MCF 10A (cell line): ENCODE results near the gene CEP128. TPM values are rescaled to one million over a fixed set of nuclear protein-coding genes. Genes with fewer than 3 reads are reported as not detected.

Experiments used
- BruUV-seq: library from RNA; stranded (reverse); fragments of 400-500 nt; replicated peaks from 2 replicates; lab custom pipeline; 2021; lab: Mats Ljungman, UMichigan
- CTCF ChIA-PET: fragments of 300-600 bp; sonication (Branson Sonifier 250); formaldehyde crosslinking; extraction: SDS; loops from one replicate; lab custom pipeline; 2021; ENCODE audit warnings: antibody characterized with exemption, inconsistent platforms; lab: Yijun Ruan, JAX
- POLR2A ChIA-PET: fragments of 300-600, 350-650 bp; sonication (Branson Sonifier 250); formaldehyde crosslinking; extraction: SDS; loops from one replicate; lab custom pipeline; 2020; ENCODE audit warnings: antibody characterized with exemption, inconsistent platforms; lab: Yijun Ruan, JAX
- DNase-seq: peaks from one replicate; pipeline ENCODE4 v3.0.0-alpha.2; 2018; ENCODE audit not compliant: unreplicated experiment
- H3K27ac Mint-ChIP-seq: one replicate; pipeline ENCODE4 v1.8.0; 2022; ENCODE audit warnings: mild to moderate bottlenecking, low read depth, mixed read lengths; ENCODE audit not compliant: unreplicated experiment
- H3K27me3 Mint-ChIP-seq: one replicate; pipeline ENCODE4 v1.8.0; 2022; ENCODE audit warnings: mixed read lengths; ENCODE audit not compliant: insufficient read depth, unreplicated experiment
- H3K36me3 Mint-ChIP-seq: one replicate; pipeline ENCODE4 v1.8.0; 2022; ENCODE audit warnings: mild to moderate bottlenecking, moderate library complexity, mixed read lengths; ENCODE audit not compliant: insufficient read depth, unreplicated experiment
- H3K4me1 Mint-ChIP-seq: one replicate; pipeline ENCODE4 v1.8.0; 2022; ENCODE audit warnings: mixed read lengths; ENCODE audit not compliant: insufficient read depth, unreplicated experiment
- H3K4me3 Mint-ChIP-seq: one replicate; pipeline ENCODE4 v1.8.0; 2022; ENCODE audit warnings: mild to moderate bottlenecking, moderate library complexity, mixed read lengths; ENCODE audit not compliant: unreplicated experiment
- H3K9me3 Mint-ChIP-seq: one replicate; pipeline ENCODE4 v1.8.0; 2022; ENCODE audit warnings: mixed read lengths; ENCODE audit not compliant: unreplicated experiment
- intact Hi-C: fragments of 100-400 bp; cut with micrococcal nuclease; formaldehyde crosslinking; loops from 2 replicates; pipeline ENCODE4 v1.14.1; 2022
- total RNA-seq: library from RNA; stranded (reverse); gene quantifications from 2 replicates; pipeline ENCODE4 v1.2.3, GENCODE V29; 2022
- TF ChIP-seq, protein P1 (sequence below): fragments of 200-600 bp; IDR thresholded peaks from one replicate; pipeline ENCODE4 v1.8.0; 2022; ENCODE audit warnings: antibody characterized with exemption, mild to moderate bottlenecking; ENCODE audit not compliant: unreplicated experiment

CEP128 gene
- total RNA-seq, 1 experiment from 2014 or later = 12.5 TPM

DNA sequence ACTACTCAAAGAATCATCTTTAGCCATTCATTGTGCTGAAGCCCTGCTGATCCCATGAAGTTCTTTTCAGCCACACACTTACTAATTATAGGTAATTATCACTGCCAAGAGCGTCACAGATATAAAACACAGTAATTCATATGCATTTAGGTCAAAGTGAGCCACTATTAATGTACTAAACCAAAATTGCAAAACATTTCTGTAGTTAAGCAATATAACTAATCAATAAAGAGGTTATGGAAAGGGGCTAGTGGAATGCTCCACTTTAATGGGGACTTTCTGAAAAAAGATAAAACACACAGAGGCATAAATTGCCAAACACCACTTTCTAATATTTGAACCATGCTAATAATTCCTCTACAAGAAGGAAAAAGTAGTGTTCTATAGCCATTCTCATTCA lies 6.8 kb upstream of the CEP128 start:
- Mint-ChIP-seq H3K27me3 (peaks cover 45% of the 10 kb centered on the region), H3K9me3 (no peaks in the 10 kb centered on the region), H3K4me1 (no peaks in the 10 kb centered on the region), H3K4me3 (no peak overlapping the region), H3K27ac (no peak overlapping the region), H3K36me3 (no peaks in the 10 kb centered on the region)
- intact Hi-C loops = no loop called here
- no peak for DNase-seq
- TF ChIP-seq, protein P1, sequence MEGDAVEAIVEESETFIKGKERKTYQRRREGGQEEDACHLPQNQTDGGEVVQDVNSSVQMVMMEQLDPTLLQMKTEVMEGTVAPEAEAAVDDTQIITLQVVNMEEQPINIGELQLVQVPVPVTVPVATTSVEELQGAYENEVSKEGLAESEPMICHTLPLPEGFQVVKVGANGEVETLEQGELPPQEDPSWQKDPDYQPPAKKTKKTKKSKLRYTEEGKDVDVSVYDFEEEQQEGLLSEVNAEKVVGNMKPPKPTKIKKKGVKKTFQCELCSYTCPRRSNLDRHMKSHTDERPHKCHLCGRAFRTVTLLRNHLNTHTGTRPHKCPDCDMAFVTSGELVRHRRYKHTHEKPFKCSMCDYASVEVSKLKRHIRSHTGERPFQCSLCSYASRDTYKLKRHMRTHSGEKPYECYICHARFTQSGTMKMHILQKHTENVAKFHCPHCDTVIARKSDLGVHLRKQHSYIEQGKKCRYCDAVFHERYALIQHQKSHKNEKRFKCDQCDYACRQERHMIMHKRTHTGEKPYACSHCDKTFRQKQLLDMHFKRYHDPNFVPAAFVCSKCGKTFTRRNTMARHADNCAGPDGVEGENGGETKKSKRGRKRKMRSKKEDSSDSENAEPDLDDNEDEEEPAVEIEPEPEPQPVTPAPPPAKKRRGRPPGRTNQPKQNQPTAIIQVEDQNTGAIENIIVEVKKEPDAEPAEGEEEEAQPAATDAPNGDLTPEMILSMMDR = no peak
- no TSS peak for BruUV-seq
- ChIA-PET POLR2A (no interaction called here), CTCF (interaction anchor here (0.6 kb wide), 1 partner anchor 36 kb away, joined by 3 read pairs; no protein-coding TSS in a partner anchor)

DNA sequence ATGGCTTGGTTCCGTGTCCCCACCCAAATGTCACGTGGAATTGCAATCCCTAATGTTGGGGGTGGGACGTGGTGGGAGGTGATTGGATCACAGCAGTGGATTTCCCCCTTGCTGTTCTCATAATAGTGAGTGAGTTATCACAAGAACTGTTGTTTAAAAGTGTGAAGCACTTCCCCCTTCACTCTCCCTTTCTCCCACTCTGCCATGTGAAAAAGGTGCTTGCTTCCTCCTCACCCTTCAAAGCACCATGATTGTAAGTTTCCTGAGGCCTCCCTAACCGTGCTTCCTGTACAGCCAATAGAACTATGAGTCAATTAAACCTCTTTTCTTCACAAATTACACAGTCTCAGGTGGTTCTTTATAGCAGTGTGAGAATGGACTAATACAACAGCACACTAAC lies 5.3 kb upstream of the CEP128 start:
- BruUV-seq = no TSS peak
- no peak for DNase-seq

DNA sequence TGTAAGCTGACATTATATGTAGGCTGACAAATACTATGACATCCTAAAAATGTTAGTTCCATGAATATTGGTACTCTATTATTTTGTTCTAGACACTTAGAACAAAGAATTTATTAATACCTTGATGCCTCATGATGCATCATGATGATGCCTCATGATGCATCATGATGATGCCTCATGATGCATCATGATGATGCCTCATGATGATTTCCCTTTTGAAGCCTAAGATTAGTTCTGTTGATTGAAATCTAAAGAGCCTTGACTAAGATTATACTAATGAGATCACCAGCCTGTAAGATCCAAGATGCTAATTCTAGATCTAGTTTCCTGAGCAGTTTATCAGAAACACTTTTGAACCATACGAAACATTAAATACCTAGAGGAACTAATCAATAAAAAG lies 4.6 kb upstream of the CEP128 start:
- BruUV-seq = no TSS peak
- TF ChIP-seq, protein P1 = no peak
- no peak overlapping the region for H3K4me3 Mint-ChIP-seq
- POLR2A ChIA-PET = no interaction called here
- DNase-seq = no peak
- no peaks in the 10 kb centered on the region for H3K36me3 Mint-ChIP-seq
- intact Hi-C loops = no loop called here
- peaks cover 13% of the 10 kb centered on the region for H3K4me1 Mint-ChIP-seq
- CTCF ChIA-PET = interaction anchor here (0.9 to 1.5 kb wide), 2 partner anchors 9 to 41 kb away, joined by 3 to 5 read pairs; partner anchors contain the start of gene TSHR
- peaks cover 27% of the 10 kb centered on the region for H3K27me3 Mint-ChIP-seq
- H3K27ac Mint-ChIP-seq = no peak overlapping the region
- no peaks in the 10 kb centered on the region for H3K9me3 Mint-ChIP-seq

More for the DNA sequence above, 5.3 kb upstream of the CEP128 start:
- peaks cover 33% of the 10 kb centered on the region for H3K27me3 Mint-ChIP-seq
- intact Hi-C loops = no loop called here
- no peak overlapping the region for H3K4me3 Mint-ChIP-seq
- H3K27ac Mint-ChIP-seq = no peak overlapping the region
- H3K9me3 Mint-ChIP-seq = no peaks in the 10 kb centered on the region
- POLR2A ChIA-PET = interaction anchor here (0.5 kb wide), 1 partner anchor 437 kb away, joined by 3 read pairs; no protein-coding TSS in a partner anchor
- CTCF ChIA-PET = interaction anchor here (0.9 to 1.5 kb wide), 3 partner anchors 8 to 225 kb away, joined by 3 to 5 read pairs (median 4); partner anchors contain the start of gene TSHR
- TF ChIP-seq, protein P1 = no peak
- H3K4me1 Mint-ChIP-seq = peaks cover 11% of the 10 kb centered on the region
- H3K36me3 Mint-ChIP-seq = no peaks in the 10 kb centered on the region

DNA sequence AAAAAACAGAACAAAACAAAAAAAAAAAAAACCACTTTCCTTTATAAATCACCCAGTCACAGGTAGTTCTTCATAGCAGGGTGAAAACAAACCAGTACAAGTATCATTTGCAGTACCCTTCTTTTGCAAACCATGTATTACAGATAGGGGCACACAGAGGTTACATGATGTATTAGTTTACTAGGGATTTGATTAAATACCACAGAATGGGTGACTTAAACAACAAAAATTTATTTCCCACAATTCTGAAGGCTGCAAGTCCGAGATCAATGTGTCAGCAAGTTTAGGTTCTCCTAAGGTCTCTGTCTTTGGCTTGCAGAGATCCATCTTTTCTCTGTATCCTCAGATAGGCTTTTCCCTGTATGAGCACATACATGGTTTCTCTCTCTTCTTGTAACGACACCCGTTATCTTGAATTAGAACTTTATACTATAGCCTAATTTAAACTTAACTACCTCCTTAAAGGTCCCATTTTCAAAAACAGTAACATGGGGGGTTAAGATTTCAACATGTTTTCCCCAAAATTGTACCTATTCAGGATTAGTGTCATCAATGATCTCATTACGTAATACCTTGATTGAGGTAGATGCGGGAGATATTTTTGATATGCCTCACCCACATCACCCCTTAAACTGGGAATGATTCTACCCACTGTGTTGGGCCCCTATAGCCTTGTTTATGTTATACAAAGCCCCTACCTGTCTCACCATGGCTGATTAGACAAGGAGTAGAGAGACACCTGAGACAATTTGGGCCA lies 3.5 kb upstream of the CEP128 start:
- intact Hi-C loops = no loop called here
- Mint-ChIP-seq H3K4me1 (peaks cover 13% of the 10 kb centered on the region), H3K9me3 (no peaks in the 10 kb centered on the region), H3K4me3 (no peak overlapping the region), H3K27ac (no peak overlapping the region), H3K27me3 (peaks cover 16% of the 10 kb centered on the region), H3K36me3 (no peaks in the 10 kb centered on the region)
- ChIA-PET CTCF (no interaction called here), POLR2A (no interaction called here)
- BruUV-seq = no TSS peak
- TF ChIP-seq, protein P1 = no peak
- DNase-seq = no peak
